Measurements from ENCODE around the gene SUN5. TPM values are rescaled to one million over a fixed set of nuclear protein-coding genes. Genes with fewer than 3 reads are reported as not detected.
"Not testable (repeated sequence)": the region's sequence is repeated elsewhere in the genome, so short reads cannot be mapped to it uniquely, and the experiment has no call there.

Gene SUN5
- total RNA-seq, 2 experiments from 2014 or later, result not detected

GRCh38 chr20:32964575-32964974 lies 39.7 kb downstream of the SUN5 start:
- no peaks in the 10 kb centered on the region for H3K27me3 Mint-ChIP-seq
- H3K4me3 Mint-ChIP-seq, result no peak overlapping the region
- CTCF ChIA-PET, result no interaction called here
- no peak overlapping the region for H3K27ac Mint-ChIP-seq
- no peaks in the 10 kb centered on the region for H3K9me3 Mint-ChIP-seq
- ATAC-seq, result no peak
- POLR2A ChIA-PET, result no interaction called here
- no peak for DNase-seq
- intact Hi-C loops (cut with micrococcal nuclease), result no loop called here
- TF ChIP-seq CTCF (IDR thresholded peaks at IDR 0.05), result no peak
- H3K36me3 Mint-ChIP-seq (ENCODE audit: low read depth), result no peaks in the 10 kb centered on the region
- H3K4me1 Mint-ChIP-seq (ENCODE audit: low read depth), result peaks cover 59% of the 10 kb centered on the region

- Mint-ChIP-seq H3K36me3 (ENCODE audit: low read depth) (no peaks in the 10 kb centered on the region), H3K9me3 (peaks cover 5% of the 10 kb centered on the region), H3K4me1 (ENCODE audit: low read depth) (peaks cover 45% of the 10 kb centered on the region), H3K27me3 (no peaks in the 10 kb centered on the region), H3K4me3 (no peak overlapping the region), H3K27ac (no peak overlapping the region)
- ATAC-seq (no peak), DNase-seq (no peak)
- ChIA-PET POLR2A (interaction anchor here (0.9 kb wide), 1 partner anchor 24 kb away, joined by 3 read pairs; no protein-coding TSS in a partner anchor), CTCF (interaction anchor here (0.8 to 1.3 kb wide), 3 partner anchors 9 to 41 kb away, joined by 3 to 4 read pairs (median 4); partner anchors contain the start of gene SUN5)
- intact Hi-C loops (cut with micrococcal nuclease), result no loop called here
- TF ChIP-seq CTCF (IDR thresholded peaks at IDR 0.05), result no peak
Measured at GRCh38 chr20:32963176-32963575, 41.1 kb downstream of the SUN5 start.

GRCh38 chr20:32962646-32963045 lies 41.6 kb downstream of the SUN5 start:
- H3K36me3 Mint-ChIP-seq (ENCODE audit: low read depth); ATAC-seq; H3K27me3 Mint-ChIP-seq; H3K27ac Mint-ChIP-seq; intact Hi-C loops (cut with micrococcal nuclease); DNase-seq; H3K4me3 Mint-ChIP-seq: not testable (repeated sequence)
- CTCF ChIA-PET, result interaction anchor here (0.8 to 1.3 kb wide), 3 partner anchors 8 to 42 kb away, joined by 3 to 4 read pairs (median 4); partner anchors contain the start of gene SUN5
- POLR2A ChIA-PET, result interaction anchor here (0.9 kb wide), 1 partner anchor 24 kb away, joined by 3 read pairs; no protein-coding TSS in a partner anchor
- H3K4me1 Mint-ChIP-seq (ENCODE audit: low read depth), result peaks cover 40% of the 10 kb centered on the region
- peaks cover 10% of the 10 kb centered on the region for H3K9me3 Mint-ChIP-seq

DNA sequence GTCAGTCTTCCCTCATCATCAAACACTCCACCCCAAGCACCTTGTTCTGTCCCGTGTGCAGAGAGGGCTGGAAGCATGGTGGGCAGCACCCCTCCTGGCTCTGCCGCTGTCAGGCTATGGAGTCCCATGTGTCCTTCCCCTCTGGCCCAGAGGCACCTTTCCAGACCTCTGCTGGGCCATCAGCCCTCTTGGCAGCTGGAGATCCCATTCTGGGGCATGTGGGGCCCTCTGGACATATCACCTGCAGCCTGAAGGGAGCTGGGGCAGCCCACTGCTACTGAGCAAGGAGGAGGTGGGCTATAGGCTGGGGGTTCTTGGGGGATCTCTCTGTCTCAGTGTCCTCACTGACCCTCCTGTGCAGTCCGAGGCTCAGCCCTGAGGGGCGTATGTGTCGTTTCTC lies 42.2 kb downstream of the SUN5 start:
- no peaks in the 10 kb centered on the region for H3K27me3 Mint-ChIP-seq
- H3K36me3 Mint-ChIP-seq (ENCODE audit: low read depth), result peaks cover 4% of the 10 kb centered on the region
- intact Hi-C loops (cut with micrococcal nuclease), result no loop called here
- no peak for TF ChIP-seq CTCF (IDR thresholded peaks at IDR 0.05)
- DNase-seq (no peak), ATAC-seq (no peak)
- H3K4me1 Mint-ChIP-seq (ENCODE audit: low read depth), result peaks cover 34% of the 10 kb centered on the region
- no peak overlapping the region for H3K27ac Mint-ChIP-seq
- ChIA-PET CTCF (interaction anchor here (1.3 to 2.2 kb wide), 2 partner anchors 12 to 43 kb away, joined by 4 to 5 read pairs; partner anchors contain the start of gene SUN5), POLR2A (interaction anchor here (1.0 to 1.3 kb wide), 2 partner anchors 11 to 16 kb away, joined by 3 to 4 read pairs; no protein-coding TSS in a partner anchor)
- peaks cover 14% of the 10 kb centered on the region for H3K9me3 Mint-ChIP-seq
- H3K4me3 Mint-ChIP-seq, result no peak overlapping the region

GRCh38 chr20:32960849-32961731 lies 43.1 kb downstream of the SUN5 start:
- ChIA-PET CTCF (interaction anchor here (2.2 kb wide), 1 partner anchor 11 kb away, joined by 5 read pairs; no protein-coding TSS in a partner anchor), POLR2A (interaction anchor here (0.9 to 1.3 kb wide), 3 partner anchors 11 to 37 kb away, joined by 3 to 4 read pairs (median 3); no protein-coding TSS in a partner anchor)
- H3K4me1 Mint-ChIP-seq (ENCODE audit: low read depth), result peaks cover 25% of the 10 kb centered on the region
- peaks cover 6% of the 10 kb centered on the region for H3K36me3 Mint-ChIP-seq (ENCODE audit: low read depth)
- H3K9me3 Mint-ChIP-seq, result peaks cover 19% of the 10 kb centered on the region
- ATAC-seq, result no peak
- intact Hi-C loops (cut with micrococcal nuclease), result no loop called here
- no peaks in the 10 kb centered on the region for H3K27me3 Mint-ChIP-seq
- no peak for TF ChIP-seq CTCF (IDR thresholded peaks at IDR 0.05)
- DNase-seq, result no peak
- H3K27ac Mint-ChIP-seq, result no peak overlapping the region
- H3K4me3 Mint-ChIP-seq, result no peak overlapping the region

Measured in activated CD8-positive, alpha-beta T cell treated with anti-CD3 and anti-CD28 coated beads for 36 hours (primary cell).